Thoracic aorta (tissue), 2 donors: Measurements from ENCODE around the gene MKLN1. TPM values are rescaled to one million over a fixed set of nuclear protein-coding genes. Genes with fewer than 3 reads are reported as not detected.

Experiments
- ATAC-seq: fragments of 150-250 bp; one replicate; pipeline ENCODE4 v1.8.0; 2017; ENCODE audit warnings: low read depth; ENCODE audit not compliant: insufficient number of reproducible peaks, low FRiP score
- DNase-seq: peaks from one replicate; pipeline ENCODE4 v3.0.0-alpha.2; 2020; ENCODE audit warnings: low spot score
- H3K27ac ChIP-seq, 2 donors: fragments of 200-600 bp; sonication (generic); 1 replicate in 1 of 2; 2 replicates in 1 of 2; pipeline ENCODE4 v1.5.1; 2016; ENCODE audit warnings: mild to moderate bottlenecking in 2 of 2, moderate library complexity in 2 of 2
- H3K27me3 ChIP-seq: fragments of 200-600 bp; sonication (generic); replicated peaks from 2 replicates; pipeline ENCODE4 v1.6.0; 2016; ENCODE audit warnings: mild to moderate bottlenecking; ENCODE audit not compliant: insufficient read depth
- H3K36me3 ChIP-seq: fragments of 200-600 bp; sonication (generic); one replicate; pipeline ENCODE4 v1.5.1; 2016
- H3K4me1 ChIP-seq, 2 donors: fragments of 200-600 bp; sonication (generic); 1 replicate in 1 of 2; 2 replicates in 1 of 2; pipeline versions ENCODE4 v1.5.1 to v1.6.0; 2016; ENCODE audit warnings: low read depth in 2 of 2, mild to moderate bottlenecking in 1 of 2; ENCODE audit not compliant: control insufficient read depth in 1 of 2
- H3K4me3 ChIP-seq: fragments of 200-600 bp; sonication (generic); 2 replicates; pipeline ENCODE4 v1.5.1; 2016; ENCODE audit warnings: mild to moderate bottlenecking
- H3K9me3 ChIP-seq: fragments of 200-600 bp; sonication (generic); 2 replicates; pipeline ENCODE4 v1.5.1; 2016
- total RNA-seq, 2 donors: library from RNA; depleted of rRNA; stranded (reverse); fragments of >200 nt; gene quantifications; one replicate each; pipeline versions ENCODE4 v1.1.0 to v1.2.3, GENCODE V29; 2016
- TF ChIP-seq, protein P1 (sequence below): fragments of 200-600 bp; sonication (generic); IDR thresholded peaks from one replicate; pipeline ENCODE4 v1.5.1; 2019; ENCODE audit warnings: antibody characterized with exemption

MKLN1 gene
- total RNA-seq, 2 donors from 2014 or later: 56.7 to 82.4 TPM

DNA sequence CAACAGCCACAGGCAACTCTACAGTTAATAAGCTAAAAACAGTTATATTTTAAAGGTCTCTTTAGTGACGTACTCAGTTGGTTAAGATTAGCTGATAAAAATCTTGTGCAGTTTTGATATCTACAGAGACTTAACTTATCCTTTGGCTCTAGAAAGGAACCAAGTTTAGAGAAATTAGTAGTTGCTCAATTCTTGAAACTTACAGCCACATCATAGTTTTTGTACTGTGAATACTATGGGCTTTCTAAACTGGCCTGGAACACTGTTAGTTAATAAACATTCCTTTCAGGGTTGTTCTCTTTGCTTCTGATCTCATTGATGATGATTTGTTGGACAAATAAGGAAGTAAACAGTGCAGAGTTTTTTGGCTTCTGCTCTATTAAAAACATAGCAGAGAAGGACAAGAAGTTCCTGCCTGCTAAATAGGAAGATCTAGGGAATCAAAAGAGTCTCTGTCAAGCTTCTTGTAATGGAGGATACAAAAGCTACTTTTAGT lies 73.1 kb downstream of the MKLN1 start:
- no peak overlapping the region for H3K4me3 ChIP-seq
- H3K27ac ChIP-seq: peak overlapping the region; percentile 31 to 69
- H3K4me1 ChIP-seq: peaks cover 17% of the 10 kb centered on the region in 2 donors
- H3K27me3 ChIP-seq: no peaks in the 10 kb centered on the region
- ATAC-seq (peak; percentile 69), DNase-seq (no peak)
- peaks cover 6% of the 10 kb centered on the region for H3K9me3 ChIP-seq
- TF ChIP-seq, protein P1, sequence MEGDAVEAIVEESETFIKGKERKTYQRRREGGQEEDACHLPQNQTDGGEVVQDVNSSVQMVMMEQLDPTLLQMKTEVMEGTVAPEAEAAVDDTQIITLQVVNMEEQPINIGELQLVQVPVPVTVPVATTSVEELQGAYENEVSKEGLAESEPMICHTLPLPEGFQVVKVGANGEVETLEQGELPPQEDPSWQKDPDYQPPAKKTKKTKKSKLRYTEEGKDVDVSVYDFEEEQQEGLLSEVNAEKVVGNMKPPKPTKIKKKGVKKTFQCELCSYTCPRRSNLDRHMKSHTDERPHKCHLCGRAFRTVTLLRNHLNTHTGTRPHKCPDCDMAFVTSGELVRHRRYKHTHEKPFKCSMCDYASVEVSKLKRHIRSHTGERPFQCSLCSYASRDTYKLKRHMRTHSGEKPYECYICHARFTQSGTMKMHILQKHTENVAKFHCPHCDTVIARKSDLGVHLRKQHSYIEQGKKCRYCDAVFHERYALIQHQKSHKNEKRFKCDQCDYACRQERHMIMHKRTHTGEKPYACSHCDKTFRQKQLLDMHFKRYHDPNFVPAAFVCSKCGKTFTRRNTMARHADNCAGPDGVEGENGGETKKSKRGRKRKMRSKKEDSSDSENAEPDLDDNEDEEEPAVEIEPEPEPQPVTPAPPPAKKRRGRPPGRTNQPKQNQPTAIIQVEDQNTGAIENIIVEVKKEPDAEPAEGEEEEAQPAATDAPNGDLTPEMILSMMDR: no peak
- H3K36me3 ChIP-seq: peaks cover 11% of the 10 kb centered on the region

DNA sequence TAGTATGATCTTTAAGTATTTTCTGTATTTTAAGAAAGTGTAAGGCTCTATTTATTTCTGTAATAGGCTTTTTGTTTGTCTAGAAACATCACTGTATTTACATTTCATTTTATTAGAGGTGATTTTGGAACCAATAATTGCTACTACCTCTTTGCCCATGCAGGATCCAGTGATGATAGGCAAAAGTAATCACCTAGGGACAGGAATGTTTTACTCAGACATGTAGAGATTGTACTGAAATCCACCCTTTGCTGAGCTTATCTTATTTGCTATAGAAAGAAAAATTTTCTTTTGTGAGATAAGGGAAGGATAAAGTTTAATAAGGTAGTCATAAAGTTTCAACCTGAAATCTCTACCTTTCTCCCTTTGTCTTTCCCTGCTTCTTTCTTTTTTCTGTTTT lies 73.5 kb downstream of the MKLN1 start:
- DNase-seq: no peak
- TF ChIP-seq, protein P1: no peak
- Histone ChIP-seq H3K27ac (peak overlapping the region; percentile 31 to 69), H3K4me3 (no peak overlapping the region), H3K9me3 (peaks cover 6% of the 10 kb centered on the region), H3K27me3 (no peaks in the 10 kb centered on the region), H3K4me1 (peaks cover 17% of the 10 kb centered on the region in 2 donors), H3K36me3 (peaks cover 11% of the 10 kb centered on the region)
- no peak for ATAC-seq

DNA sequence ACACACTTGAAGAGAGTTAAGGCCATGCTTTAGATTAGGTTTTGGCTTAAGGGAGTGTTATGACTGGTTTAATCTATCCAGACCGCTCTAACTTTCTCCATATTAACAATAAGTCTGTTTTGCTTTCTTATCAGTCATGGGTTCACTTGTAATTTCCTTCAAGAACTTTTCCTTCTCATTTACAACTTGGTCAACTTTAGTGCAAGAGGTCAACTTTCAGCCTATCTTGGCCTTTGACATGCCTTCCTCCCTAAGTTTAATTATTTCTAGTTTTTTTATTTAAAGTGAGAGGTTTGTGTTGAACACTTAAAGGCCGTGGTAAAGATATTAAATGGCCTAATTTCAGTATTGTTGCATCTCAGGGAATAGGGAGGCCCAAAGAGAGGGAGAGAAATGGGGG lies 75.6 kb downstream of the MKLN1 start:
- TF ChIP-seq, protein P1: no peak
- no peak overlapping the region for H3K4me3 ChIP-seq
- no peak overlapping the region for H3K27ac ChIP-seq
- ATAC-seq (no peak), DNase-seq (no peak)
- H3K27me3 ChIP-seq: no peaks in the 10 kb centered on the region
- H3K4me1 ChIP-seq: peaks cover 17 to 29% of the 10 kb centered on the region in 2 donors
- peaks cover 6% of the 10 kb centered on the region for H3K9me3 ChIP-seq
- peaks cover 11% of the 10 kb centered on the region for H3K36me3 ChIP-seq

DNA sequence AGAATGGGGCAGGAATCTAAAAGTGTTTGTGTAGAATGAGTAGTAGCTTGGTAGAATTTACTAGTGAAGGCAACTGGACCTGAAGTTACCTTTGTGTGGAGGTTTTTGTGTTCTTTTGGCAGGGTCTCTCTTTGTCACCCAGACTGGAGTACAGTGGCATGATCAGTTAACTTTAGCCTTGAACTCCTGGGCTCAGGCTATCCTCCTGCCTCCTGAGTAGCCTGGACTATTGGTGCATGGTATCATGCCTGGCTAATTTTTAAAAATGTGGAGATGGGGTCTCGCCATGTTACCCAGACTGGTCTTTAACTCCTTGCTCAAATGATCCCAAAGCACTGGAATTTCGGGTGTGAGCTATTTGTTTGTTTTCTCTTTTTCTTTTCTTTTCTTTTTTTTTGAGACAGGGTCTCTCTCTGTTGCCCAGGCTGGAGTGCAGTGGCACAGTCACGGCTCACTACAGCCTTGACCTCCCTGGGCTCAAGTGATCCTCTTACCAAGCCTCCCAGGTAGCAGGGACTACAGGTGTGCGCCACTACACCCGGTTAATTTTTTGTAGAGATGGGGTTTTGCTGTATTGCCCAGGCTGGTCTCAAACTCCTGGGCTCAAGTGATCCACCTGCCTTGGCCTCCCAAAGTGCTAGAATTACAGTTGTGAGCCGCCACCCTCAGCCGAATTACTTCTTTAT lies 76.7 kb downstream of the MKLN1 start:
- TF ChIP-seq, protein P1: no peak
- no peak for ATAC-seq
- no peaks in the 10 kb centered on the region for H3K27me3 ChIP-seq
- H3K36me3 ChIP-seq: peaks cover 11% of the 10 kb centered on the region
- DNase-seq: no peak
- H3K9me3 ChIP-seq: peaks cover 6% of the 10 kb centered on the region
- H3K4me3 ChIP-seq: no peak overlapping the region
- H3K4me1 ChIP-seq: peaks cover 16 to 36% of the 10 kb centered on the region in 2 donors
- no peak overlapping the region for H3K27ac ChIP-seq

DNA sequence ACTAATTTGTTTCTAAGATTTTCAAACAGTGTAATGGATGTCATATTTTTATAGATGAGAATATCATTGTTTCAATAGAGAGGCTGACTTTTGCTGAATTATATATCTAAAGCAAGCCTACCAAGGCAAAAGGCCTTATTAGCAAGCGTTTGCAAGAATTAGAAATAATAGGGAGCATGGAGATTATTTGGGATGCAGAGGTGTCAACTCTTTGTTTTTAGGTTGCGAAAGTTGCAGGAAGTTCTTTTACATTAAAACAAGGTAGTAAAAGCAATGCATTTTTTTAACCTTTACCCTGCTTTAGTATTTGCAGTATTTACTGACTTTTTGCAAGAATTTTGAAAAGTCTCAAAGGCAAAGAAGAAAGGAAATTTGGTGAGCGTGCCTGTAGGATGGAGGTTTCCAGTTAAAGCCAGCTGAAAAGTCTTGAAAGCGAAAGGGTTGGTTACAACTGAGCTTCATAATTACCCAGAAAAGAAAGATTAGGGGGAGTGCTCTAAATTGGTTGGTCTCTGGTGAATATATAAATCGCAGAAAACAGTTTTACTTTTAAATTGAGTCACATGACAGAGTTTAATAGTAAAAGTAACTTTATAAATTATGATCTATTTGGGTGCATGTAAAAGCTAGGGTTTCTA lies 81.6 kb downstream of the MKLN1 start:
- H3K4me1 ChIP-seq: peaks cover 0 to 20% of the 10 kb centered on the region in 2 donors
- no peak overlapping the region for H3K4me3 ChIP-seq
- TF ChIP-seq, protein P1: no peak
- peaks cover 19% of the 10 kb centered on the region for H3K36me3 ChIP-seq
- DNase-seq (no peak), ATAC-seq (no peak)
- H3K27ac ChIP-seq: no peak overlapping the region
- H3K9me3 ChIP-seq: no peaks in the 10 kb centered on the region
- H3K27me3 ChIP-seq: no peaks in the 10 kb centered on the region
